Suprapubic skin (tissue), 4 donors: Measurements from ENCODE around the gene RUNX3. TPM values are rescaled to one million over a fixed set of nuclear protein-coding genes. Genes with fewer than 3 reads are reported as not detected.

Source experiments
- DNase-seq, 2 donors: peaks; one replicate each; pipeline ENCODE4 v3.0.0-alpha.2; 2019; ENCODE audit warnings: low spot score in 2 of 2
- H3K27ac ChIP-seq: fragments of 200-600 bp; sonication (generic); one replicate; pipeline ENCODE4 v1.5.1; 2019
- H3K27me3 ChIP-seq: fragments of 200-600 bp; sonication (generic); one replicate; pipeline ENCODE4 v1.5.1; 2019
- H3K36me3 ChIP-seq: fragments of 200-600 bp; sonication (generic); one replicate; pipeline ENCODE4 v1.5.1; 2019
- H3K4me1 ChIP-seq: fragments of 200-600 bp; sonication (generic); one replicate; pipeline ENCODE4 v1.5.1; 2019
- H3K4me3 ChIP-seq: fragments of 200-600 bp; sonication (generic); one replicate; pipeline ENCODE4 v1.5.1; 2019; ENCODE audit warnings: mild to moderate bottlenecking
- H3K9me3 ChIP-seq: fragments of 200-600 bp; sonication (generic); one replicate; pipeline ENCODE4 v1.5.1; 2019
- EP300 ChIP-seq: sonication (generic); formaldehyde crosslinking; IDR thresholded peaks from one replicate; pipeline ENCODE4 v1.6.1; 2017; ENCODE audit warnings: antibody characterized with exemption
- POLR2A ChIP-seq, 2 donors: fragments of 450-650 bp; IDR thresholded peaks; one replicate each; pipeline ENCODE4 v1.6.1; 2017; ENCODE audit warnings: antibody characterized with exemption in 2 of 2, mild to moderate bottlenecking in 2 of 2, moderate library complexity in 2 of 2
- POLR2AphosphoS5 ChIP-seq, 3 donors: sonication (generic); formaldehyde crosslinking; IDR thresholded peaks; one replicate each; pipeline ENCODE4 v1.6.1; 2017; ENCODE audit warnings: antibody characterized with exemption in 3 of 3
- WGBS: methylation state at CpG from one replicate; pipeline ENCODE4 v1.1.5; 2018; 5-methylcytosine and 5-hydroxymethylcytosine counted together
- total RNA-seq, 4 donors: library from RNA; depleted of rRNA; stranded (reverse); fragments of >200 nt; gene quantifications; one replicate each; pipeline ENCODE4 v1.1.0, GENCODE V29; 2016
- TF ChIP-seq, protein P1 (sequence below), 2 donors: fragments of 200-600 bp in 1 of 2; fragments of 450-650 bp in 1 of 2; sonication (generic) in 1 of 2; IDR thresholded peaks; one replicate each; pipeline ENCODE4 v1.5.1; 2016 to 2019; ENCODE audit warnings: antibody characterized with exemption in 2 of 2, mild to moderate bottlenecking in 1 of 2, moderate library complexity in 1 of 2

The RUNX3 gene
- total RNA-seq, 4 donors from 2014 or later, result 7.9 to 18.7 (median 13.8) TPM

DNA sequence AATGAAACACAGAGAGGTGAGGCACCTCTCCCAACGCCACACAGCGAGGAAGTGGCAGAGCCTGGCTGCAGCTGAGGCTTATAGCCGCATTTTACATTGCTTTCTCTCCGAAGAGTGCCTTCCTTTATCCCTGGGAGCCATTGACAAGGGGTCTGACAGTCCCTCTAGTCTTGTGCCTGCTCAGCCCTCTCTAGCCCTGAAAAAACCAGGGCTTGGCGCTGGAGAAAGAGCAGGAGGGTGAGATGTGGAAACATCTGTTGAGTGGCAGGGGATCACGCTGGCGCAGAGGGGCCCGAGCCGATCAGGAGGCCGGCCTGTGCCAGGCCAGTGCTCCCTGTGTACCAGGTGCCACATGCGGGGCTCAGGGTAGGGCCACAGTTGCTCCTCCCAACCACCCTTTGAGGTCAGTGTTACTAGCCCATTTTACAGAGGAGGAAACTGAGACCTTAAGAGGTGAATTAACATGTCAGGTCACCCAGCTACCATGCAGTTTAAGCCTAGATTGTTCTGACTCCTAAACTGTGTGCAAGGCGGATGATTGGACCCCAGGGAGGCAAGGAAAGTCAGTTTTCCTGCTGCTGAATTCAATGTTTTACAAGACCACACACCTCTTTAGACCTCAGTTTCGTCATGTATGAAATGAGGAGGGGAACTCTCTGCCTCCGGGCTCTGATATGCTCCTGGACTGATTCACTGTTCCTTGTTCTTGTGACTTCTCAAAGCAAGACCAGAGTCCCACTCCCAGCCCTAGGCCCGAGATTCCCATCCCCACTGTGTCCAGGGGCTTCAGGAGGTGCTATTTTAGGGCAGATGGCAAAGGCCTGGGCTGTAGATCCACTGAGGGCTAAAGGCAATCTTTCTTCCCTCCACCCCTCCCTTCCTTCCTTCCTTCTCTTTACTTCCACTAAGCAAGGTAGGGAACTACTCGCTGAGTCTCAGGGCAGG is 28.0 kb upstream of the RUNX3 start:
- Histone ChIP-seq H3K27ac (no peak overlapping the region), H3K9me3 (no peaks in the 10 kb centered on the region), H3K4me1 (no peaks in the 10 kb centered on the region), H3K36me3 (no peaks in the 10 kb centered on the region), H3K4me3 (no peak overlapping the region), H3K27me3 (peaks cover 9% of the 10 kb centered on the region)
- no peak for DNase-seq
- WGBS, result 92% methylated on average over 15 of the region's 16 CpGs
- no peak for TF ChIP-seq POLR2AphosphoS5 (IDR thresholded peaks at IDR 0.05)
- TF ChIP-seq POLR2A (IDR thresholded peaks at IDR 0.05), result no peak
- TF ChIP-seq, protein P1, sequence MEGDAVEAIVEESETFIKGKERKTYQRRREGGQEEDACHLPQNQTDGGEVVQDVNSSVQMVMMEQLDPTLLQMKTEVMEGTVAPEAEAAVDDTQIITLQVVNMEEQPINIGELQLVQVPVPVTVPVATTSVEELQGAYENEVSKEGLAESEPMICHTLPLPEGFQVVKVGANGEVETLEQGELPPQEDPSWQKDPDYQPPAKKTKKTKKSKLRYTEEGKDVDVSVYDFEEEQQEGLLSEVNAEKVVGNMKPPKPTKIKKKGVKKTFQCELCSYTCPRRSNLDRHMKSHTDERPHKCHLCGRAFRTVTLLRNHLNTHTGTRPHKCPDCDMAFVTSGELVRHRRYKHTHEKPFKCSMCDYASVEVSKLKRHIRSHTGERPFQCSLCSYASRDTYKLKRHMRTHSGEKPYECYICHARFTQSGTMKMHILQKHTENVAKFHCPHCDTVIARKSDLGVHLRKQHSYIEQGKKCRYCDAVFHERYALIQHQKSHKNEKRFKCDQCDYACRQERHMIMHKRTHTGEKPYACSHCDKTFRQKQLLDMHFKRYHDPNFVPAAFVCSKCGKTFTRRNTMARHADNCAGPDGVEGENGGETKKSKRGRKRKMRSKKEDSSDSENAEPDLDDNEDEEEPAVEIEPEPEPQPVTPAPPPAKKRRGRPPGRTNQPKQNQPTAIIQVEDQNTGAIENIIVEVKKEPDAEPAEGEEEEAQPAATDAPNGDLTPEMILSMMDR (IDR thresholded peaks at IDR 0.05), result no peak
- TF ChIP-seq EP300, result no peak

DNA sequence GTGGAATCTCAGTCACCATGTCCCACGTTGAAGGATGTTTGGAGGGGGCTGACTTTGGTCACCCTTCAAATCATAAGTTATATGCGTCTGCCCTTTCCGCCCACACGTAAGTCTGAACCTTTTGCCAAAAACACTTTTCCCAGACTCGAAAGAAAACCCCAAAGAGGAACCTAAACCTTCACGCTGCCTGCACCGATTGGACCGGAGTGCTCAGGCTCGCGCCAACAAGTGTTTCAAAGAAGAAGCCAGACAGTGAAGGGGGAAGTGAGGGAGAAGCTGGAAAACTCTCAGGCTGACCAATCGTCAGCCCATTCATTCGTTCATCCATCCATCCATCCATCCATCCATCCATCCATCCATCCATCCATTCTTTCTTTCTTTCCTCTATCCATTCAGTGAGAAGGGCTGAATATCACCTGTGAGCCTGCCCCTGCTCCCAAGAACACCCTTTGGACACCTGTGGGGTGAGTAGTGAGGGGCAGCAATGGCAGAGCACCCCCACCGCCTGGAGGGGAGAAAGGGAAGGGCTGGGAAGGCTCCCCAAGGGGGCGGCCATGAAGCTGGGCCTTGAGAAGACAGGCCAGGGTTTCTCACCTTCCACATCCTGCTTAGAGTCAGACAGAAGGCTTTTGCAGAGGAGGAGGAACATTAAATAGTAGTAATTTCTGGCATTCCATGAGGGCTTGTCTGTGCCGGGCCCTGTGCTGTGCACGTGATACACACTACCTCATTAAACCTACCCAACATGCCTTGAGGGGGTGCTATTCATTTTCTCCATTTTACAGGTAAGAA is 27.1 kb upstream of the RUNX3 start:
- Histone ChIP-seq H3K9me3 (no peaks in the 10 kb centered on the region), H3K4me1 (no peaks in the 10 kb centered on the region), H3K36me3 (no peaks in the 10 kb centered on the region), H3K27me3 (peaks cover 9% of the 10 kb centered on the region), H3K27ac (no peak overlapping the region), H3K4me3 (no peak overlapping the region)
- WGBS, result 82% methylated on average over 16 of the region's 16 CpGs
- DNase-seq, result no peak
- TF ChIP-seq, protein P1 (IDR thresholded peaks at IDR 0.05), result no peak
- TF ChIP-seq EP300, result no peak
- no peak for TF ChIP-seq POLR2AphosphoS5 (IDR thresholded peaks at IDR 0.05)
- TF ChIP-seq POLR2A (IDR thresholded peaks at IDR 0.05), result no peak

DNA sequence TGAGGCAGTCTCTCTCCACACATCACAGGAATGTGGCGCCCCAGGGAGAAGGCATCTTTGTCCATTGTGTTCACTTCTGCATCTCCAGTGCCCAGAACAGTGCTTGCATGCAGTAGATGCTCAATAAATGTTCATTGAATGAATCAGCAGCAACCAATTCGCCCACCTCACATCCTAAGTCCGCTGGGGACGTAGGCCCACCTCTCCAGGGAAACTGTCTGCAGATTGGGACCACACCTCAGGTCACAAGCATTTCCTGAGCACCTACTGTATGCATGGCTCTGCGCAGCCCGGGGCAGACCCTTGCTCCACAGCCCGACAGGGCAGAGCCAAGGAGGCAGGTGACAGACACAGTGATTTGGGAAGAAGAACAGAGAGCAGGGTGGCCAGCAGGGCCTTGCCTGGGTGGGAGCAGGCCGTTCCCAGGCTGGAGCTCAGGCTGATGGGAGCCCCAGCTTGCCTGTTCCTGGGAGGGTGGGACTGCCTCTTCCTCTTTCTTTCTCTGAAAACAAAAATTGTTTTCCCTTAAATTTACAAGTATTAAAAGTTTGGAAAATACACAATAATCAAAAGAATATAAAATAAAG is 25.8 kb upstream of the RUNX3 start:
- Histone ChIP-seq H3K36me3 (no peaks in the 10 kb centered on the region), H3K27me3 (peaks cover 7% of the 10 kb centered on the region), H3K4me3 (no peak overlapping the region), H3K4me1 (no peaks in the 10 kb centered on the region), H3K27ac (no peak overlapping the region), H3K9me3 (no peaks in the 10 kb centered on the region)
- TF ChIP-seq POLR2AphosphoS5 (IDR thresholded peaks at IDR 0.05) (no peak), EP300 (no peak), POLR2A (IDR thresholded peaks at IDR 0.05) (no peak)
- TF ChIP-seq, protein P1 (IDR thresholded peaks at IDR 0.05), result no peak
- DNase-seq, result no peak
- WGBS, result 79% methylated on average over 5 of the region's 8 CpGs

DNA sequence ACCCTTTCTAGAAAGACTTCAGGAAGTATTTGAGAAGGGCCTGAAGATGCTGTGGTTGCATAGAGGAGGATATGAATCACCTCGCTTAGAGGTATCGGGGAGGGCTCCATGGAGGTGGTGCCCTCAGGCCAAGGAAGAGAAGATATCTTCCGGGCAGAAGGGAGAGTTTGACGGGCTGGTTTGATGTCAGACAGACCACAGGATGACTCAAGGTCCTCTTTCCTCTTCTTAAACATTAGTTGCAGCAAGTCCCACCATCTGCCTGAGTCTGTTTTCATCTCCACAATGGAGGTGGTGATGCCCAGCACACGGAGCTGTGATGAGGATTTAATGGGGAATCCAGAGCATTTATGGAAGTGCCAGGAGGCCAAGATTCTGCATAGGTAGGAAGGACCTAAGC is 25.1 kb upstream of the RUNX3 start:
- 75% methylated on average over 5 of the region's 5 CpGs for whole genome bisulfite sequencing
- Histone ChIP-seq H3K4me1 (no peaks in the 10 kb centered on the region), H3K27me3 (peaks cover under 1% of the 10 kb centered on the region), H3K9me3 (no peaks in the 10 kb centered on the region), H3K4me3 (no peak overlapping the region), H3K27ac (no peak overlapping the region), H3K36me3 (no peaks in the 10 kb centered on the region)
- DNase-seq, result no peak
- TF ChIP-seq, protein P1 (IDR thresholded peaks at IDR 0.05), result no peak
- no peak for TF ChIP-seq POLR2AphosphoS5 (IDR thresholded peaks at IDR 0.05)
